AG04449 (cell line): ENCODE measurements around the gene RGL2.

Experiments used
- CTCF ChIA-PET: fragments of 350-600 bp; formaldehyde crosslinking; extraction: SDS; loops from one replicate; lab custom pipeline; 2021; ENCODE audit warnings: antibody characterized with exemption; lab: Yijun Ruan, JAX
- POLR2A ChIA-PET: fragments of 400-600, 350-600 bp; formaldehyde crosslinking; extraction: SDS; loops from one replicate; lab custom pipeline; 2020; ENCODE audit warnings: antibody characterized with exemption, inconsistent platforms; lab: Yijun Ruan, JAX
- DNase-seq: peaks from one replicate; pipeline ENCODE4 v3.0.0-alpha.2; 2010; ENCODE audit warnings: low read depth, low spot score
- H3K4me3 ChIP-seq: 2 replicates; pipeline ENCODE4 v1.5.1; 2011; ENCODE audit warnings: low read depth, mild to moderate bottlenecking, control low read depth, low read length
- TF ChIP-seq, protein P1 (sequence below): IDR thresholded peaks from one replicate; pipeline ENCODE4 v1.5.1; 2011; ENCODE audit warnings: mild to moderate bottlenecking, moderate library complexity, low read length, control low read depth, inconsistent platforms; ENCODE audit not compliant: insufficient read depth; ENCODE audit errors: missing control alignments

Gene RGL2

DNA sequence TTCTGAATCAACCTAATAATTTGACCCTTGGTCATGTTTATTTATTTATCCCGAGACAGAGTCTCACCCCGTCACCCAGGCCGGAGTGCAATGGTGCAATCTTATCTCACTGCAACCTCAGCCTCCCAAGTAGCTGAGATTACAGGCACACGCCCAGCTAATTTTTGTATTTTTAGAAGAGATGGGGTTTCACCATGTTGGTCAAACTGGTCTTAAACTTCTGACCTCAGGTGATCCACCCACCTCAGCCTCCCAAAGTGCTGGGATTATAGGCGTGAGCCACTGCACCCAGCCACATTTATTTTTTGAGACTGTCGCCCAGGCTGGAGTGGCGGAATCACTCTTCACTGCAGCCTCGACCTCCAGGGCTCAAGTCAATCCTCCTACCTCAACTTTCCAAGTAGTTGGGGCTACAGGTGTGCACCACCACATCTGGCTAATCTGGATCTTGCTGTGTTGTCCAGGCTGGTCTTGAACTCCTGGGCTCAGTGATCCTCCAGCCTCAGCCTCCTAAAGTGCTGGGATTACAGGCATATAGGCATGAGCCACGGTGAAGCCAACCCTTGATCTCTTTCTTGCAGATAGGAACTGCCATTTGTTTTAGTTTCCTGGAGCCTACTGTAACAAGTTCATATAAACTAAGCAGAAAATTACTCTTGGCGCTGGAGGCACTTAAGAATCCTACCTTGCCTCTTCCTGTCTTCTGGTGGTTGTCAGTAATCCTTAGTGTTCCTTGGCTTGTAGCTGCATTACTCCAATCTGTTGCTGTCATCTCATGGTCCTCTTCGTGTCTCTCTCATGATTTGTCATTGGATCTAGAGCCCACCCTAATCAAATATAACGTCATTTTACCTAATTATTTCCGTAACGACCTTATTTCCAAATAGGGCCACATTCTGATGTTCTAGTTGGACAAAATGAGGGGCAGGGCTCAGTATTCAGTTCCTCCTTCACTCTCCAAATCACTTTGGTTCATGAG is 24.5 kb downstream of the RGL2 start:
- DNase-seq: no peak
- H3K4me3 ChIP-seq: peak overlapping the region; percentile 93
- TF ChIP-seq, protein P1, sequence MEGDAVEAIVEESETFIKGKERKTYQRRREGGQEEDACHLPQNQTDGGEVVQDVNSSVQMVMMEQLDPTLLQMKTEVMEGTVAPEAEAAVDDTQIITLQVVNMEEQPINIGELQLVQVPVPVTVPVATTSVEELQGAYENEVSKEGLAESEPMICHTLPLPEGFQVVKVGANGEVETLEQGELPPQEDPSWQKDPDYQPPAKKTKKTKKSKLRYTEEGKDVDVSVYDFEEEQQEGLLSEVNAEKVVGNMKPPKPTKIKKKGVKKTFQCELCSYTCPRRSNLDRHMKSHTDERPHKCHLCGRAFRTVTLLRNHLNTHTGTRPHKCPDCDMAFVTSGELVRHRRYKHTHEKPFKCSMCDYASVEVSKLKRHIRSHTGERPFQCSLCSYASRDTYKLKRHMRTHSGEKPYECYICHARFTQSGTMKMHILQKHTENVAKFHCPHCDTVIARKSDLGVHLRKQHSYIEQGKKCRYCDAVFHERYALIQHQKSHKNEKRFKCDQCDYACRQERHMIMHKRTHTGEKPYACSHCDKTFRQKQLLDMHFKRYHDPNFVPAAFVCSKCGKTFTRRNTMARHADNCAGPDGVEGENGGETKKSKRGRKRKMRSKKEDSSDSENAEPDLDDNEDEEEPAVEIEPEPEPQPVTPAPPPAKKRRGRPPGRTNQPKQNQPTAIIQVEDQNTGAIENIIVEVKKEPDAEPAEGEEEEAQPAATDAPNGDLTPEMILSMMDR: no peak
- ChIA-PET CTCF (interaction anchor here (1.4 to 6.1 kb wide), 2 partner anchors 15 to 117 kb away, joined by 3 to 41 read pairs; partner anchors contain the start of genes PFDN6 and WDR46), POLR2A (no interaction called here)

- H3K4me3 ChIP-seq: peak overlapping the region; percentile 93
- TF ChIP-seq, protein P1: no peak
- CTCF ChIA-PET: interaction anchor here (4.4 kb wide), 1 partner anchor 23 kb away, joined by 29 read pairs; no protein-coding TSS in a partner anchor
- POLR2A ChIA-PET: no interaction called here
- DNase-seq: no peak
Measured at GRCh38 chr6:33273129-33273923, 25.4 kb downstream of the RGL2 start.

- TF ChIP-seq, protein P1: no peak
- peak overlapping the region; percentile 93 for H3K4me3 ChIP-seq
- no peak for DNase-seq
- ChIA-PET CTCF (interaction anchor here (1.2 to 4.4 kb wide), 4 partner anchors 17 to 75 kb away, joined by 3 to 29 read pairs (median 8); partner anchors contain the start of genes PFDN6 and WDR46), POLR2A (interaction anchor here (0.6 to 1.9 kb wide), 12 partner anchors 9 to 1539 kb away, joined by 3 to 37 read pairs (median 6); partner anchors contain the start of genes PFDN6, RGL2 and WDR46)
Measured at GRCh38 chr6:33272275-33273128, 26.2 kb downstream of the RGL2 start.

GRCh38 chr6:33271468-33272274 is 27.1 kb downstream of the RGL2 start, which contains the start of the genes RPS18 and VPS52:
TSS of gene RPS18 (plus strand) at chr6:33272075. CDS start at chr6:33272120, 45 bp downstream.
TSS of gene VPS52 (minus strand) at chr6:33271876. CDS start at chr6:33271675, 201 bp downstream.
- ChIA-PET POLR2A (interaction anchor here (0.6 to 1.9 kb wide), 12 partner anchors 8 to 1538 kb away, joined by 3 to 37 read pairs (median 6); partner anchors contain the start of genes PFDN6, RGL2 and WDR46), CTCF (interaction anchor here (1.1 to 4.4 kb wide), 5 partner anchors 13 to 74 kb away, joined by 3 to 29 read pairs (median 4); partner anchors contain the start of genes PFDN6 and WDR46)
- H3K4me3 ChIP-seq: peak within 1 kb of the TSS; percentile 93
- TF ChIP-seq, protein P1: no peak
- peak; percentile 96 for DNase-seq
